Measurements from ENCODE around the gene EHBP1L1. TPM values are rescaled to one million over a fixed set of nuclear protein-coding genes. Genes with fewer than 3 reads are reported as not detected.
A peak's percentile ranks its signal among the peaks of the same experiment; 100 is the strongest.
"Not testable (repeated sequence)": the region's sequence is repeated elsewhere in the genome, so short reads cannot be mapped to it uniquely, and the experiment has no call there.

The EHBP1L1 gene
- total RNA-seq, 2 experiments from 2014 or later: 94.0 to 99.4 TPM

DNA sequence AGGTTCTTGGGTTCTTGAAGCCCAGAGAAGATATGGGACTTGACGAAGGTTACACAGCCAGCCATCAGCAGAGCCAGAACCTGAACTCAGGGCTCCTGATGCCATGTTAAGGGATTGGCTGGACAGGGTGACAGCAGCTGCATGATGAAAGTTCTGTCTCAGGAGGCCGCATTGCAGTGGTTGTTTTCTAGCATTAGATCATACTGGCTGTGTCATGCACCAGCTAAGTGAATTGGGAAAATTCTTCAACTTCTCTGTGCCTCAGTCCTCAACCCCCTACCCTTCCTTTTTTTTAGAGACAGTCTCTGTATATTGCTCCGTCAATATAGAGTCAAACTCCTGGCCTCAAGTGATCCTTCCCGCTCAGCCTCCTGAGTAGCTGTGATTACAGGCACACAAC lies 12.3 kb upstream of the EHBP1L1 start:
- POLR2A ChIA-PET: interaction anchor here (1.0 to 1.7 kb wide), 2 partner anchors 9 to 140 kb away, joined by 3 to 4 read pairs; partner anchors contain the start of gene FAM89B
- H3K4me3 Mint-ChIP-seq: no peak overlapping the region
- peaks cover 7% of the 10 kb centered on the region for H3K36me3 Mint-ChIP-seq (ENCODE audit: low read depth)

DNA sequence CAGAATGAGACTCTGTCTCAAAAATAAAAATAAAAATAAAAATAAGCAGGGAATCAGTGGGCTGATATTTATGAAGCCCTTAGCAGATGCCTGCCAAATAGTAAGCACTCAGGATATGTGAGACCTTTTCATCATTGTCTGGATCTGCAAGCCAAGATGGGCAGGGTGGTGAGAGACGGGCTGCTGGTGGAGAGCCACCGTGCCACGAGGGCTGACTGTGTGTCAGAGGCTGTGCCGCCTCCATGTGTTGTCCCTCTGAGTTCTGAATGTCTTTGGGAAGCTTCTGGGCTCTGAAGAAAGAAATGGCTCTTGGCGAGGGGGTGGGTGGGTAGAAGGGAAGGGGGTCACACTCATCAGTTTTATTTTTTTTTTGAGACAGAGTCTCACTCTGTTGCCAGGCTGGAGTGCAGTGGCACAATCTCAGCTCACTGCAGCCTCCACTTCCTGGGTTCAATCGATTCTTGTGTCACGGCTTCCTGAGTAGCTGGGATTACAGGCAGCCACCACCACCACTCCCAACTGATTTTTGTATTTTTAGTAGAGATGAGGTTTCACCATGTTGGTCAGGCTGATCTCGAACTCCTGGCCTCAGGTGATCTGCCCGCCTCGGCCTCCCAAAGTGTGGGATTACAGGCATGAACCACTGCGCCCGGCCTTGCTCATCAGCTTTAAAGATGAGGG lies 10.8 kb upstream of the EHBP1L1 start:
- ChIA-PET POLR2A (interaction anchor here (0.8 to 3.0 kb wide), 11 partner anchors 8 to 141 kb away, joined by 3 to 25 read pairs (median 4); partner anchors contain the start of genes FAM89B, MALAT1 and NEAT1), CTCF (interaction anchor here (0.6 to 5.3 kb wide), 8 partner anchors 8 to 250 kb away, joined by 3 to 39 read pairs (median 5); no protein-coding TSS in a partner anchor)
- DNase-seq; H3K4me3 Mint-ChIP-seq; intact Hi-C loops (cut with micrococcal nuclease); H3K9me3 Mint-ChIP-seq; H3K27me3 Mint-ChIP-seq; ATAC-seq: not testable (repeated sequence)
- Mint-ChIP-seq H3K4me1 (ENCODE audit: low read depth) (peaks cover 55% of the 10 kb centered on the region), H3K27ac (peak overlapping the region; percentile 96), H3K36me3 (ENCODE audit: low read depth) (peaks cover 16% of the 10 kb centered on the region)

More for the DNA sequence above, 12.3 kb upstream of the EHBP1L1 start:
- intact Hi-C loops (cut with micrococcal nuclease): no loop called here
- ATAC-seq (no peak), DNase-seq (no peak)
- TF ChIP-seq, protein P1, sequence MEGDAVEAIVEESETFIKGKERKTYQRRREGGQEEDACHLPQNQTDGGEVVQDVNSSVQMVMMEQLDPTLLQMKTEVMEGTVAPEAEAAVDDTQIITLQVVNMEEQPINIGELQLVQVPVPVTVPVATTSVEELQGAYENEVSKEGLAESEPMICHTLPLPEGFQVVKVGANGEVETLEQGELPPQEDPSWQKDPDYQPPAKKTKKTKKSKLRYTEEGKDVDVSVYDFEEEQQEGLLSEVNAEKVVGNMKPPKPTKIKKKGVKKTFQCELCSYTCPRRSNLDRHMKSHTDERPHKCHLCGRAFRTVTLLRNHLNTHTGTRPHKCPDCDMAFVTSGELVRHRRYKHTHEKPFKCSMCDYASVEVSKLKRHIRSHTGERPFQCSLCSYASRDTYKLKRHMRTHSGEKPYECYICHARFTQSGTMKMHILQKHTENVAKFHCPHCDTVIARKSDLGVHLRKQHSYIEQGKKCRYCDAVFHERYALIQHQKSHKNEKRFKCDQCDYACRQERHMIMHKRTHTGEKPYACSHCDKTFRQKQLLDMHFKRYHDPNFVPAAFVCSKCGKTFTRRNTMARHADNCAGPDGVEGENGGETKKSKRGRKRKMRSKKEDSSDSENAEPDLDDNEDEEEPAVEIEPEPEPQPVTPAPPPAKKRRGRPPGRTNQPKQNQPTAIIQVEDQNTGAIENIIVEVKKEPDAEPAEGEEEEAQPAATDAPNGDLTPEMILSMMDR (IDR thresholded peaks at IDR 0.05): no peak
- Mint-ChIP-seq H3K27ac (no peak overlapping the region), H3K4me1 (ENCODE audit: low read depth) (peaks cover 59% of the 10 kb centered on the region), H3K9me3 (no peaks in the 10 kb centered on the region), H3K27me3 (no peaks in the 10 kb centered on the region)
- CTCF ChIA-PET: interaction anchor here (0.6 to 6.0 kb wide), 5 partner anchors 8 to 222 kb away, joined by 3 to 39 read pairs (median 6); partner anchors contain the start of genes FAM89B and ZNRD2

DNA sequence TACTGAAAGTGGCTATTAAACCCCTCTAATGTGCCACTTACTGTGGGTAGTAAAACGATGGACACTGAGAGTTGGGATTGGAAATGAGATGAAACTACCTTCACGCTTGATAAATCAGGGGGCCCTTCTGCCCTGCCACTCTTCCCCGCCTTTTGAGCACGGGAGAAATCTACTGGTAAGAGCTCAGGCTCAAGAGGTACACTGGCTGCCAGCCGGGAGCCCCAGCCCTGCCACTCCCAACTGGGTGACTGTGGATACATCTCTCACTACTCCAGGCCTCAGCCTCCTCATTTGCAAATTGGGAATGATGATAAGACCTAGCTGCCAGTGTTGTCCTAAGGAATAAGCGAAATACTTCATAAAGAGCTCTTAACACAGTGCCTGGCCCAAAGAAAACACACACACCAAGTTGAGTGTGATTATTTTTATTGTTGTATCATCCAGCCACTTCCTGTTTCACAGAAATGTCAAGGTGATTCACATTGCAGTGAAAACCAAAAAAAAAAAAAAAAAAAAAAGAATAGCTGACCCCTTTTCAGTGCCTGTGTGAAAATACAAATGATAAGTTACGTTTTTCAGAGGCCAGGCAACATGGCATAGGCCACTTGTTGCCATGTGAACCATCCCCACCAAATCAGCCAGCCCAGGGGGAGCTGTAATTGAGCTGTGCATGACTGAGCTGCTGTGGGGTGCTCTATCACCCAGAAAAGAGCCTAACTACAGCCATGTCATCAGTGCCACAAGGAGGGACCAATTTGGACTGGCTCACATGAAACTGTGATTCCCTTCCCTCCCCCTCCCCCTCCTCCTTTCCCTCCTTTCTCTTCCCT lies 10.0 kb upstream of the EHBP1L1 start:
- ATAC-seq (peak; percentile 14), DNase-seq (peak; percentile 68)
- TF ChIP-seq, protein P1 (IDR thresholded peaks at IDR 0.05): no peak
- Mint-ChIP-seq H3K27ac (peak overlapping the region; percentile 96), H3K36me3 (ENCODE audit: low read depth) (peaks cover 20% of the 10 kb centered on the region), H3K27me3 (no peaks in the 10 kb centered on the region), H3K4me1 (ENCODE audit: low read depth) (peaks cover 46% of the 10 kb centered on the region), H3K9me3 (no peaks in the 10 kb centered on the region), H3K4me3 (peak overlapping the region; percentile 46)
- ChIA-PET CTCF (interaction anchor here (0.6 to 5.3 kb wide), 10 partner anchors 8 to 251 kb away, joined by 3 to 39 read pairs (median 5); partner anchors contain the start of gene EHBP1L1), POLR2A (interaction anchor here (0.6 to 3.0 kb wide), 16 partner anchors 7 to 144 kb away, joined by 3 to 25 read pairs (median 4); partner anchors contain the start of genes EHBP1L1, FAM89B, MALAT1 and NEAT1)
- intact Hi-C loops (cut with micrococcal nuclease): no loop called here

DNA sequence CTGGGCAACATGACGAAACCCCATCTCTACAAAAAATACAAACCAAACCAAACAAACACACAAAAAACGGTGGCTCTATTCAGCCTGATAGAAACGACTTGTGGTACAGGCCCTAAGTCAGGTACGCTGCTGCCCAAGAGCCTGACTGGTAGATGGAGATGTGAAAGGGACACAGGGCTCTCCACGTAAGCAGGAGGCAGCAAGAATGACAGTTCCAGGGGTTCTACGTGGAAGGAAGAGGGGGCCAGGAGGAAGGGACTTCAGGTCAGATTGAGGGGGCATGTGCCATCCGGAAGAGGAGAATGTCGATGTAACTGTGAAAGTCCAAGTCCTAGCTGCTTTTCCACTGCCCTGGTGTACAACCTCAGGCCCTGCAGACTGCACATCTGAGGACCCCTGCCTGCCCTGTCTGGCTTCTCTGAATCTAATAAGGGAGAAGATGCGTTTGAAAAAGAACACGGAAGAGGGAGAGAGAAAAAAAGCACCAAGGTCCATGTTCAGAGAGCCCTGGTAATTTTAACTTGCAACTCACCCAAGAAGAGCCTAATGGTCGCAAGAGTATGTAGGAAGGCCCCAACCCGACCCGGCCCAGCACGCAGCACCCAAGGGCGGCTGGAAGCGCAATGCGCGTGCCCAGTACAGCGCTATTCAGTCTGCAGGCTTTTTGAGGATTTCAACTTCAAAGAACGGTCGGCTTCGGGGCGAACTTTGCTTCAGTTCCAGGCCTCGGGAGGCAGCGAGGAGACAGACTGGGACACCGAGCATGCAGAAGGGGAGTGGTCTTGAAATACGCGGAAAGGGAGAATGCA lies 6.5 kb upstream of the EHBP1L1 start:
- H3K27me3 Mint-ChIP-seq: no peaks in the 10 kb centered on the region
- CTCF ChIA-PET: interaction anchor here (0.8 to 4.7 kb wide), 8 partner anchors 8 to 290 kb away, joined by 5 to 59 read pairs (median 16); partner anchors contain the start of genes LTBP3, MAP3K11, MUS81 and PCNX3
- no peaks in the 10 kb centered on the region for H3K9me3 Mint-ChIP-seq
- peak overlapping the region; percentile 97 for H3K27ac Mint-ChIP-seq
- DNase-seq: no peak
- POLR2A ChIA-PET: interaction anchor here (0.6 to 6.0 kb wide), 11 partner anchors 9 to 146 kb away, joined by 3 to 51 read pairs (median 8); partner anchors contain the start of genes LTBP3, MALAT1, NEAT1 and PCNX3
- H3K36me3 Mint-ChIP-seq (ENCODE audit: low read depth): peaks cover 37% of the 10 kb centered on the region
- H3K4me3 Mint-ChIP-seq: peak overlapping the region; percentile 93
- intact Hi-C loops (cut with micrococcal nuclease): no loop called here
- TF ChIP-seq, protein P1 (IDR thresholded peaks at IDR 0.05): no peak
- peak; percentile 13 for ATAC-seq
- peaks cover 55% of the 10 kb centered on the region for H3K4me1 Mint-ChIP-seq (ENCODE audit: low read depth)

Data from activated CD8-positive, alpha-beta T cell treated with anti-CD3 and anti-CD28 coated beads for 36 hours (primary cell).